ENCODE results near the gene C16orf54.
"Not testable (repeated sequence)": the region's sequence is repeated elsewhere in the genome, so short reads cannot be mapped to it uniquely, and the experiment has no call there.

Gene C16orf54

GRCh38 chr16:29770250-29770929, 24.6 kb upstream of the C16orf54 start:
- intact Hi-C loops (cut with DNase I): no loop called here
- peak in 1 of 10 donors; percentile 67 for DNase-seq

- DNase-seq: no peak
- intact Hi-C loops (cut with DNase I): no loop called here
Observed at GRCh38 chr16:29769507-29769906, 23.7 kb upstream of the C16orf54 start.

GRCh38 chr16:29767062-29767461, 21.3 kb upstream of the C16orf54 start:
- intact Hi-C loops (cut with DNase I): no loop called here
- no peak for DNase-seq

- no peak for DNase-seq
- intact Hi-C loops (cut with DNase I): no loop called here
Observed at GRCh38 chr16:29766571-29766970, 20.8 kb upstream of the C16orf54 start.

- no peak for DNase-seq
- intact Hi-C loops (cut with DNase I): no loop called here
Observed at GRCh38 chr16:29765167-29766032, 19.6 kb upstream of the C16orf54 start.

- DNase-seq: peak in 2 of 10 donors; percentile 17 to 18
- intact Hi-C loops (cut with DNase I): no loop called here
Observed at GRCh38 chr16:29763326-29763725, 17.5 kb upstream of the C16orf54 start.

GRCh38 chr16:29761882-29762281, 16.1 kb upstream of the C16orf54 start:
- intact Hi-C loops (cut with DNase I): no loop called here
- DNase-seq: no peak

- intact Hi-C loops (cut with DNase I); DNase-seq: not testable (repeated sequence)
Observed at GRCh38 chr16:29761280-29761651, 15.5 kb upstream of the C16orf54 start.

- peak in 1 of 10 donors; percentile 33 for DNase-seq
- intact Hi-C loops (cut with DNase I): no loop called here
Observed at GRCh38 chr16:29760567-29761279, 14.9 kb upstream of the C16orf54 start.

GRCh38 chr16:29757950-29758466, 12.2 kb upstream of the C16orf54 start:
- peak in 1 of 10 donors; percentile 13 for DNase-seq
- intact Hi-C loops (cut with DNase I): no loop called here

- peak in 1 of 10 donors; percentile 50 for DNase-seq
- intact Hi-C loops (cut with DNase I): not testable (repeated sequence)
Observed at GRCh38 chr16:29757086-29757485, 11.3 kb upstream of the C16orf54 start.

- intact Hi-C loops (cut with DNase I): no loop called here
- no peak for DNase-seq
Observed at GRCh38 chr16:29756654-29757053, 10.9 kb upstream of the C16orf54 start.

GRCh38 chr16:29753516-29753915, 7.7 kb upstream of the C16orf54 start:
- intact Hi-C loops (cut with DNase I): no loop called here
- no peak for DNase-seq

- DNase-seq; intact Hi-C loops (cut with DNase I): not testable (repeated sequence)
Observed at GRCh38 chr16:29748760-29749149, 3.0 kb upstream of the C16orf54 start.

GRCh38 chr16:29747947-29748759, 2.4 kb upstream of the C16orf54 start:
- intact Hi-C loops (cut with DNase I): no loop called here
- peak in 1 of 10 donors; percentile 50 for DNase-seq

GRCh38 chr16:29746518-29746917, 728 bp upstream of the C16orf54 start:
- intact Hi-C loops (cut with DNase I): not testable (repeated sequence)

GRCh38 chr16:29745121-29745852, 503 bp downstream of the C16orf54 start:
- intact Hi-C loops (cut with DNase I): no loop called here
- peak in 2 of 10 donors; percentile 51 to 73 for DNase-seq

More at GRCh38 chr16:29746518-29746917, 728 bp upstream of the C16orf54 start:
- peak in 2 of 10 donors; percentile 9 to 53 for DNase-seq

- peak in 2 of 10 donors; percentile 39 to 84 for DNase-seq
- intact Hi-C loops (cut with DNase I): no loop called here
Observed at GRCh38 chr16:29744541-29745101, 1.2 kb downstream of the C16orf54 start.
